Panc1 (cell line): ENCODE measurements around the gene CPLX1.

Experiments used
- POLR2AphosphoS5 ChIP-seq: IDR thresholded peaks from 2 replicates; pipeline ENCODE4 v1.6.1; 2012; ENCODE audit warnings: mild to moderate bottlenecking, low read depth, low read length, moderate library complexity
- TCF7L2 ChIP-seq: IDR thresholded peaks from 2 replicates; pipeline ENCODE4 v1.6.1; 2011; ENCODE audit warnings: mild to moderate bottlenecking, low read depth, low read length, inconsistent platforms
- TF ChIP-seq, protein P1 (sequence below): fragments of 450-650 bp; IDR thresholded peaks from 2 replicates; pipeline ENCODE4 v1.5.1; 2017; ENCODE audit warnings: mild to moderate bottlenecking
- TF ChIP-seq, protein P2 (sequence below), 2 experiments: IDR thresholded peaks; 2 replicates each; pipeline ENCODE4 v1.6.1; 2011 to 2012; ENCODE audit warnings: low read depth in 2 of 2, control low read depth in 1 of 2, low read length in 1 of 2, mild to moderate bottlenecking in 1 of 2, moderate library complexity in 1 of 2; ENCODE audit not compliant: insufficient read depth in 1 of 2

DNA sequence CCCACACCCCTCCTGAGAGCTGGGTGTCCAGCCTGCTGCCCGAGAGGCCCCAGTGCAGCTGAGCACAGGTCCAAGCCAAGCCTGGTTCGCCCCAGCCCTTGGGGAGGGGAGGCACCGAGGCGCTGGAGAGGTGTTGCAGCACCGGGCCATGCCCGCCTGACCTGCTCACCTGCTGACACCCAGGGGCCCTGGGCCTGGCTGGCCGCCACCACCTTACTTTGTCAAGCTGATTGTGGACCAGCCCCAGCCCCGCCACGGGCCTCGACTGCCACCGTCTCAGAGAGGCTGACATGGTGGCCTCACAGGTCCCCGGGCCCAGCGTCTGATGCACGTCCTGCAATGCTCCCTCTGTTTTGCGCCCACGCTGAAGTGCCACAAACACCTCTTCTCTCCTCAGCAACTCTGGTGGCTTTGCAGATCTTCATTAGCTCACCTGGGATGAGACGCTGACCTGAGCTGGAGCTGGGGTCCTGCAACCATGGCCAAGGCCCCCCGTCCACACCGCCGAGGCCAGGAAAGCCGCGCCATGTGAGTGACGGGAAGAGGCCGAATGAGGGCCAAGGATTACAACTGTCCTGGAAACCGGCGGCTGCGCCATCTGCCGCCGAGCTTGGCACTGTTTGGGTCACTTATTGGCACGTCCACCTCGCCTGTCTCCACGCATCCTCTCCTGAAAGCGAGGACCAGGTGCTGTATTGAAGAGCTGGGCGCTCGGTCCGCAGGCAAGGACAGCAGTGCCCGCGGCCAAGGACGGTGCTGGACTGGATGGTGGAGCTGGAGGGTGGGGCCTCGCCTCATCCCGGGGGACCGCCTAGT, 7.6 kb downstream of the CPLX1 start:
- TF ChIP-seq, protein P1, sequence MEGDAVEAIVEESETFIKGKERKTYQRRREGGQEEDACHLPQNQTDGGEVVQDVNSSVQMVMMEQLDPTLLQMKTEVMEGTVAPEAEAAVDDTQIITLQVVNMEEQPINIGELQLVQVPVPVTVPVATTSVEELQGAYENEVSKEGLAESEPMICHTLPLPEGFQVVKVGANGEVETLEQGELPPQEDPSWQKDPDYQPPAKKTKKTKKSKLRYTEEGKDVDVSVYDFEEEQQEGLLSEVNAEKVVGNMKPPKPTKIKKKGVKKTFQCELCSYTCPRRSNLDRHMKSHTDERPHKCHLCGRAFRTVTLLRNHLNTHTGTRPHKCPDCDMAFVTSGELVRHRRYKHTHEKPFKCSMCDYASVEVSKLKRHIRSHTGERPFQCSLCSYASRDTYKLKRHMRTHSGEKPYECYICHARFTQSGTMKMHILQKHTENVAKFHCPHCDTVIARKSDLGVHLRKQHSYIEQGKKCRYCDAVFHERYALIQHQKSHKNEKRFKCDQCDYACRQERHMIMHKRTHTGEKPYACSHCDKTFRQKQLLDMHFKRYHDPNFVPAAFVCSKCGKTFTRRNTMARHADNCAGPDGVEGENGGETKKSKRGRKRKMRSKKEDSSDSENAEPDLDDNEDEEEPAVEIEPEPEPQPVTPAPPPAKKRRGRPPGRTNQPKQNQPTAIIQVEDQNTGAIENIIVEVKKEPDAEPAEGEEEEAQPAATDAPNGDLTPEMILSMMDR: no peak
- TF ChIP-seq, protein P2, sequence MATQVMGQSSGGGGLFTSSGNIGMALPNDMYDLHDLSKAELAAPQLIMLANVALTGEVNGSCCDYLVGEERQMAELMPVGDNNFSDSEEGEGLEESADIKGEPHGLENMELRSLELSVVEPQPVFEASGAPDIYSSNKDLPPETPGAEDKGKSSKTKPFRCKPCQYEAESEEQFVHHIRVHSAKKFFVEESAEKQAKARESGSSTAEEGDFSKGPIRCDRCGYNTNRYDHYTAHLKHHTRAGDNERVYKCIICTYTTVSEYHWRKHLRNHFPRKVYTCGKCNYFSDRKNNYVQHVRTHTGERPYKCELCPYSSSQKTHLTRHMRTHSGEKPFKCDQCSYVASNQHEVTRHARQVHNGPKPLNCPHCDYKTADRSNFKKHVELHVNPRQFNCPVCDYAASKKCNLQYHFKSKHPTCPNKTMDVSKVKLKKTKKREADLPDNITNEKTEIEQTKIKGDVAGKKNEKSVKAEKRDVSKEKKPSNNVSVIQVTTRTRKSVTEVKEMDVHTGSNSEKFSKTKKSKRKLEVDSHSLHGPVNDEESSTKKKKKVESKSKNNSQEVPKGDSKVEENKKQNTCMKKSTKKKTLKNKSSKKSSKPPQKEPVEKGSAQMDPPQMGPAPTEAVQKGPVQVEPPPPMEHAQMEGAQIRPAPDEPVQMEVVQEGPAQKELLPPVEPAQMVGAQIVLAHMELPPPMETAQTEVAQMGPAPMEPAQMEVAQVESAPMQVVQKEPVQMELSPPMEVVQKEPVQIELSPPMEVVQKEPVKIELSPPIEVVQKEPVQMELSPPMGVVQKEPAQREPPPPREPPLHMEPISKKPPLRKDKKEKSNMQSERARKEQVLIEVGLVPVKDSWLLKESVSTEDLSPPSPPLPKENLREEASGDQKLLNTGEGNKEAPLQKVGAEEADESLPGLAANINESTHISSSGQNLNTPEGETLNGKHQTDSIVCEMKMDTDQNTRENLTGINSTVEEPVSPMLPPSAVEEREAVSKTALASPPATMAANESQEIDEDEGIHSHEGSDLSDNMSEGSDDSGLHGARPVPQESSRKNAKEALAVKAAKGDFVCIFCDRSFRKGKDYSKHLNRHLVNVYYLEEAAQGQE (IDR thresholded peaks at IDR 0.05; ENCODE audit: insufficient read depth in 1 of 2, low read depth in 2 of 2, low read length in 1 of 2): no peak
- TF ChIP-seq POLR2AphosphoS5 (no peak), TCF7L2 (no peak)
